Panc1 (cell line): ENCODE measurements around the gene ELANE. TPM values are rescaled to one million over a fixed set of nuclear protein-coding genes. Genes with fewer than 3 reads are reported as not detected.

Source experiments
- ATAC-seq: fragments of 200-7000 bp; cut with Tn5 transposase; 2 replicates; pipeline ENCODE4 v1.9.1; 2020; ENCODE audit warnings: mild to moderate bottlenecking, moderate library complexity
- BruUV-seq: library from RNA; stranded (reverse); fragments of 400-500 nt; replicated peaks from 2 replicates; lab custom pipeline; 2021; lab: Mats Ljungman, UMichigan
- CTCF ChIA-PET: fragments of 300-600 bp; sonication (Branson Sonifier 250); formaldehyde crosslinking; loops from one replicate; lab custom pipeline; 2022; ENCODE audit warnings: antibody characterized with exemption; lab: Charles Lee
- POLR2A ChIA-PET: fragments of 300-600 bp; sonication (Branson Sonifier 250); formaldehyde crosslinking; loops from one replicate; lab custom pipeline; 2022; ENCODE audit warnings: antibody characterized with exemption; lab: Charles Lee
- DNase-seq: peaks from one replicate; pipeline ENCODE4 v3.0.0-alpha.2; 2010; ENCODE audit warnings: low read depth, low spot score
- H3K27ac ChIP-seq: 2 replicates; pipeline ENCODE4 v1.5.1; 2011; ENCODE audit warnings: mild to moderate bottlenecking, low read length, inconsistent platforms
- H3K27me3 ChIP-seq: fragments of 200-500 bp; sonication (Bioruptor generic); 2 replicates; pipeline ENCODE4 v1.6.0; 2014; ENCODE audit warnings: low read length, inconsistent platforms; ENCODE audit not compliant: control insufficient read depth, insufficient read depth
- H3K36me3 ChIP-seq: fragments of 200-500 bp; sonication (Bioruptor generic); 2 replicates; pipeline ENCODE4 v1.5.1; 2014; ENCODE audit warnings: inconsistent platforms, mild to moderate bottlenecking, low read length, moderate library complexity; ENCODE audit not compliant: control insufficient read depth, insufficient read depth
- H3K4me1 ChIP-seq: 2 replicates; pipeline ENCODE4 v1.5.1; 2011; ENCODE audit warnings: inconsistent platforms, mild to moderate bottlenecking, low read length, moderate library complexity; ENCODE audit not compliant: control insufficient read depth, insufficient read depth
- H3K4me3 ChIP-seq, 2 experiments: 2 replicates each; pipeline ENCODE4 v1.5.1; 2011 to 2012; ENCODE audit warnings: low read depth in 2 of 2, low read length in 2 of 2, mild to moderate bottlenecking in 2 of 2, inconsistent platforms in 1 of 2, moderate library complexity in 1 of 2
- H3K9me3 ChIP-seq: fragments of 200-500 bp; sonication (Bioruptor generic); 2 replicates; pipeline ENCODE4 v1.5.1; 2014; ENCODE audit warnings: low read depth, mild to moderate bottlenecking, inconsistent platforms, low read length, moderate library complexity; ENCODE audit not compliant: control insufficient read depth, insufficient read depth
- CTCF ChIP-seq: fragments of 450-650 bp; IDR thresholded peaks from 2 replicates; pipeline ENCODE4 v1.5.1; 2017; ENCODE audit warnings: mild to moderate bottlenecking
- POLR2AphosphoS5 ChIP-seq: IDR thresholded peaks from 2 replicates; pipeline ENCODE4 v1.6.1; 2012; ENCODE audit warnings: mild to moderate bottlenecking, low read depth, low read length, moderate library complexity
- REST ChIP-seq, 2 experiments: IDR thresholded peaks; 2 replicates each; pipeline ENCODE4 v1.6.1; 2011 to 2012; ENCODE audit warnings: low read depth in 2 of 2, control low read depth in 1 of 2, low read length in 1 of 2, mild to moderate bottlenecking in 1 of 2, moderate library complexity in 1 of 2; ENCODE audit not compliant: insufficient read depth in 1 of 2
- SIN3A ChIP-seq: IDR thresholded peaks from 2 replicates; pipeline ENCODE4 v1.6.1; 2012; ENCODE audit warnings: low read depth, mild to moderate bottlenecking, low read length, moderate library complexity, borderline replicate concordance; ENCODE audit not compliant: insufficient read depth
- TCF7L2 ChIP-seq: IDR thresholded peaks from 2 replicates; pipeline ENCODE4 v1.6.1; 2011; ENCODE audit warnings: mild to moderate bottlenecking, low read depth, low read length, inconsistent platforms
- in situ Hi-C: cut with HindIII; loops from 2 replicates; pipeline ENCODE4 v1.10.0; 2016; ENCODE audit warnings: low sequenced_read_pairs, low pct_unique_long_range_greater_than_20kb
- intact Hi-C: fragments of 100-400 bp; cut with micrococcal nuclease; formaldehyde crosslinking; loops from one replicate; pipeline ENCODE4 v1.10.0; 2022; ENCODE audit not compliant: unreplicated experiment
- total RNA-seq: library from RNA; stranded (reverse); gene quantifications from one replicate; pipeline ENCODE4 v1.2.1, GENCODE V29; 2021; ENCODE audit not compliant: unreplicated experiment

The ELANE gene
- total RNA-seq, 1 experiment from 2014 or later, result 0.57 TPM

GRCh38 chr19:805600-806550 is 46.2 kb upstream of the ELANE start:
- BruUV-seq, result no TSS peak
- ChIA-PET CTCF (interaction anchor here (0.6 kb wide), 1 partner anchor 42 kb away, joined by 5 read pairs; no protein-coding TSS in a partner anchor), POLR2A (no interaction called here)
- ATAC-seq, result no peak
- intact Hi-C loops (no loop called here), in situ Hi-C loops (no loop called here)
- no peak for TF ChIP-seq POLR2AphosphoS5
- no peak for TF ChIP-seq CTCF
- TF ChIP-seq REST (IDR thresholded peaks at IDR 0.05; ENCODE audit: insufficient read depth in 1 of 2, low read depth in 2 of 2, low read length in 1 of 2), result no peak
- TF ChIP-seq TCF7L2, result no peak
- no peak for TF ChIP-seq SIN3A
- H3K27me3 ChIP-seq, result no peaks in the 10 kb centered on the region
- H3K9me3 ChIP-seq, result no peaks in the 10 kb centered on the region
- H3K36me3 ChIP-seq, result peaks cover 12% of the 10 kb centered on the region
- no peak overlapping the region for H3K27ac ChIP-seq
- H3K4me1 ChIP-seq, result peaks cover 10% of the 10 kb centered on the region
- DNase-seq, result no peak
- H3K4me3 ChIP-seq, result no peak overlapping the region

- peaks cover 12% of the 10 kb centered on the region for H3K36me3 ChIP-seq
- H3K27ac ChIP-seq, result no peak overlapping the region
- intact Hi-C loops (no loop called here), in situ Hi-C loops (no loop called here)
- ATAC-seq (no peak), DNase-seq (no peak)
- BruUV-seq, result no TSS peak
- POLR2A ChIA-PET, result no interaction called here
- H3K27me3 ChIP-seq, result no peaks in the 10 kb centered on the region
- H3K9me3 ChIP-seq, result no peaks in the 10 kb centered on the region
- no peak overlapping the region for H3K4me3 ChIP-seq
- peaks cover 6% of the 10 kb centered on the region for H3K4me1 ChIP-seq
- CTCF ChIA-PET, result interaction anchor here (0.6 kb wide), 1 partner anchor 112 kb away, joined by 3 read pairs; no protein-coding TSS in a partner anchor
- TF ChIP-seq REST (IDR thresholded peaks at IDR 0.05; ENCODE audit: insufficient read depth in 1 of 2, low read depth in 2 of 2, low read length in 1 of 2), result no peak
- no peak for TF ChIP-seq POLR2AphosphoS5
- TF ChIP-seq CTCF, result no peak
These were observed 45.2 kb upstream of the ELANE start for GRCh38 chr19:806815-807421.
